ENCODE results near the gene SLC39A10.

Gene SLC39A10

DNA sequence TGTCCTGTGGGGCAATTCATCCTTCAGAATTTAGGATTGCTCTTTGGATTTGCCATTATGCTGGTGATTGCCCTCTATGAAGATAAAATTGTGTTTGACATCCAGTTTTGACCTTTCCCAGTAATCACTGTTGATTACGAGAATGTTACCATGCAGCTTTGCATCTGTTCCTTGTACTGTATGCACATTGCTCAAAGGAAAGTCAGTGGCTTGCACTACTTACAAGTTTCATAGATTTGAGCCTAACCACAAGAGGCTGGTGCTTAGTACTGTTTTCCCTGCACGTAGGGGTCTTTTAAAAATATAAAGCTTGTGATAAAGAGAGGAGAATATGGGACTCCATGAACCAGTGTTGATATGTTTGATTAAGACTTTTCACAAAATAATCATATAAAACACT, 77.9 kb downstream of the SLC39A10 start:
- Histone ChIP-seq H3K36me3 (ENCODE audit: control insufficient read depth, insufficient read depth, low read length) (peaks cover 23% of the 10 kb centered on the region), H3K27ac (ENCODE audit: insufficient read depth, low read length, poor library complexity, severe bottlenecking) (no peak overlapping the region), H3K9me3 (ENCODE audit: control insufficient read depth, low read length) (no peaks in the 10 kb centered on the region), H3K27me3 (replicated peaks; ENCODE audit: control insufficient read depth, insufficient read depth, low read length, poor library complexity, severe bottlenecking) (no peaks in the 10 kb centered on the region), H3K4me3 (ENCODE audit: insufficient read depth, low read depth, low read length, poor library complexity, severe bottlenecking) (no peak overlapping the region), H3K4me1 (ENCODE audit: control insufficient read depth, insufficient read depth, low read length, poor library complexity, severe bottlenecking) (no peaks in the 10 kb centered on the region)
- DNase-seq: no peak

DNA sequence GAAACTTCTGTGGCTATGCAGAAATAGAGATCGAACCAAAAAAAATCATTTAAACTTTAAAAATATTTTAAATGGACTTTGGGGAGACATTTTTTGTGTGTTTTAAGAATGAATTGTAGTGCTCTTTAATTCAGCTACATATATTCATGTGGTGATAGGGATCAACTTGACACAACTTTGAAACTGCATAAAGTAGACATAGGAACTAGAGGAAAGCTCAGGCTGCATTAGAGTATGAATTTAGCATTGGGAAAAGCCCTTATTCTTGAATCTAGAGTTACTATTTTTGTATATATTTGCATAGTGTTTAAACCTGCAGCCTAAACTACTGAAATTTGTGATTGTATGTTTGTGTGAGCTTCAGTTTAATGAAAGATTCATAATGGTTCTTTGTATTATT, 78.3 kb downstream of the SLC39A10 start:
- Histone ChIP-seq H3K36me3 (ENCODE audit: control insufficient read depth, insufficient read depth, low read length) (peaks cover 20% of the 10 kb centered on the region), H3K4me3 (ENCODE audit: insufficient read depth, low read depth, low read length, poor library complexity, severe bottlenecking) (no peak overlapping the region), H3K4me1 (ENCODE audit: control insufficient read depth, insufficient read depth, low read length, poor library complexity, severe bottlenecking) (no peaks in the 10 kb centered on the region), H3K27ac (ENCODE audit: insufficient read depth, low read length, poor library complexity, severe bottlenecking) (no peak overlapping the region), H3K27me3 (replicated peaks; ENCODE audit: control insufficient read depth, insufficient read depth, low read length, poor library complexity, severe bottlenecking) (no peaks in the 10 kb centered on the region), H3K9me3 (ENCODE audit: control insufficient read depth, low read length) (no peaks in the 10 kb centered on the region)
- DNase-seq: no peak

DNA sequence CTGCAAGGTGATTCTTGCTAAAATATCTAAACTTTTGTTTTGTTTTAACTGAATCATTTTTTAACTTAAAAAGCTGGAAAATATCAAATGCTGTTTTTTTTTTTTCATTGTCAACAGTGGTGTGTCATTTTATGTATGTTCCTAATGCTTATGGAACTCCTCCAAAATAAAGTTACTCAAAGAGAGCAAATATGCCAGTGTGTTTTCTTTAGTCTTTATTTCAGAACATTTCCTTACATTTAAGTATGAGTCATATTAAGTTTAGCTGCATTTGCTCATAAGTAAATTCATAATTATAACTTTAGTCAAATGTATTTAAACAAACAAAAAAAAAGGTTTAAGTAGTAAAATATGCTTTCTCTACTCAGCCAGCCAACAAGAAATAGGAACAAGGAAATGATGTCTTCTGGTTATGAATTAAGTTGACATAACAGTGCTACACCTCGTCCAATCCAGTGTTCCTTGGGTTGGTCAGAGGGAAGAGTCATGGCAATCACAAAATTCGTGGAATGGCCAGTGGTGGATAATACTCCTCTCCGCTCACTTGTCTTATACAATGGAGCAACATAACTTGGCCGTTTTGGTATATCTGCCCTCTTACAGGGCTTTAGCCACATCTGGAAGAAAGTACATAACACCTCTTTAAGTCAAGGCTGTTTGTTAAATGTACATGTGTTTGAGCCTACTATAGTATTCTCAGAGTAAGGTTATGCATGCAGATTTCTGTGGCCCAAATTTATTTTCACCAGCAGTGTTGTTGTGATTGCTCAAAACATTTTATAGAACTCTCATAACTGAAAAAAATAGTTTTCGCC, 80.7 kb downstream of the SLC39A10 start:
- DNase-seq: no peak
- Histone ChIP-seq H3K4me1 (ENCODE audit: control insufficient read depth, insufficient read depth, low read length, poor library complexity, severe bottlenecking) (no peaks in the 10 kb centered on the region), H3K4me3 (ENCODE audit: insufficient read depth, low read depth, low read length, poor library complexity, severe bottlenecking) (no peak overlapping the region), H3K27me3 (replicated peaks; ENCODE audit: control insufficient read depth, insufficient read depth, low read length, poor library complexity, severe bottlenecking) (no peaks in the 10 kb centered on the region), H3K27ac (ENCODE audit: insufficient read depth, low read length, poor library complexity, severe bottlenecking) (no peak overlapping the region), H3K9me3 (ENCODE audit: control insufficient read depth, low read length) (no peaks in the 10 kb centered on the region), H3K36me3 (ENCODE audit: control insufficient read depth, insufficient read depth, low read length) (peaks cover 7% of the 10 kb centered on the region)

DNA sequence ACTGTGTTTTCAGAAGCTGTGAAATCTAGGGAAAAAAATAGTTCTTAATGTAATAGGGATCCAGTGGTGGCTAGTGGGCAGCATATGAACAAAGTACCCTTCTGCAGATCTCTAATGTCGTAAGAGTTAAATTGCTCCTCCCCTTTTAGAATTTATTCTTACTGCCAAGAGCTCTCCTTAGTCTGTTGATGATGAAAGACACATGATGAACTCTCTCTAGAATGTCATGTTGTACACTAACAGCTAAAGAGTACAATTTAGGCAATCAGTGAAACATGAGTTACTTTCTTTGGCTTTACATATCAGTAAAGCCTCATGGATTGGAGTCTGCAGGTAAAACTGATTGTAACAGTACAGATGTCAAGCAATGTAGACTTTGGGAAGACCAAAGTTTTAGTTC, 84.2 kb downstream of the SLC39A10 start:
- H3K27me3 ChIP-seq (replicated peaks; ENCODE audit: control insufficient read depth, insufficient read depth, low read length, poor library complexity, severe bottlenecking): no peaks in the 10 kb centered on the region
- no peak overlapping the region for H3K27ac ChIP-seq (ENCODE audit: insufficient read depth, low read length, poor library complexity, severe bottlenecking)
- peaks cover 3% of the 10 kb centered on the region for H3K36me3 ChIP-seq (ENCODE audit: control insufficient read depth, insufficient read depth, low read length)
- H3K4me3 ChIP-seq (ENCODE audit: insufficient read depth, low read depth, low read length, poor library complexity, severe bottlenecking): no peak overlapping the region
- DNase-seq: no peak
- no peaks in the 10 kb centered on the region for H3K4me1 ChIP-seq (ENCODE audit: control insufficient read depth, insufficient read depth, low read length, poor library complexity, severe bottlenecking)
- no peaks in the 10 kb centered on the region for H3K9me3 ChIP-seq (ENCODE audit: control insufficient read depth, low read length)

DNA sequence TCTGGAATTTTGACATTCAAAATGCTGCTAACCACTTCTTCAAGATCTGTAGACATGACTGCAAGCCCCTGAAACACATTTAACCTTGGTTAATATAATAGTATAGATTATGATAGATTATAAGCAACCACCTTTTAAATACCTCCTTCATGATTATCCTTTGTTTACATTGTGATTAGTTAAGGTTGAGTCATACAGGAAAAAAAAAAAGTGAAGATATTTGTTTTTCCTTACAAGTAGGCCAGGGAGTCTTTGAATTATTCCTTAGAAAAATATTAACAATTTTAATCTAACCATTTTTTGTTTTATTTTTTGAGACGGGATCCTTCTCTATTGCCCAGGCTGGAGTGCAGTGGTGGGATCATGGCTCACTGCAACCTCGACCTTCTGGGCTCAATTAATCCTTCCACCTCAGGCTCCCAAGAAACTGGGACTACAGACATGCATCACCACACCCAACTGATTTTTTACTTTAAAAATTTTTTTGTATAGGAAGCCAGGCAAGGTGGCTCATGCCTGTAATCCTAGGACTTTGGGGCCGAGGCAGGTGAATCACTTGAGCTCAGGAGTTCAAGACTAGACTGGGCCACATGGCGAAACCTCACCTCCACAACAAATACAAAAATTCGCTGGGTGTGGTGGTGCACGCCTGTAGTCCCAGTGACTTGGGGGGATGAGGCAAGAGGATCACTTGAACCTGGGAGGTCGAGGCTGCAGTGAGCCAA, 99.4 kb downstream of the SLC39A10 start:
- Histone ChIP-seq H3K9me3 (ENCODE audit: control insufficient read depth, low read length) (peaks cover 8% of the 10 kb centered on the region), H3K27me3 (replicated peaks; ENCODE audit: control insufficient read depth, insufficient read depth, low read length, poor library complexity, severe bottlenecking) (no peaks in the 10 kb centered on the region), H3K4me3 (ENCODE audit: insufficient read depth, low read depth, low read length, poor library complexity, severe bottlenecking) (no peak overlapping the region), H3K27ac (ENCODE audit: insufficient read depth, low read length, poor library complexity, severe bottlenecking) (no peak overlapping the region), H3K4me1 (ENCODE audit: control insufficient read depth, insufficient read depth, low read length, poor library complexity, severe bottlenecking) (no peaks in the 10 kb centered on the region), H3K36me3 (ENCODE audit: control insufficient read depth, insufficient read depth, low read length) (no peaks in the 10 kb centered on the region)
- DNase-seq: no peak

DNA sequence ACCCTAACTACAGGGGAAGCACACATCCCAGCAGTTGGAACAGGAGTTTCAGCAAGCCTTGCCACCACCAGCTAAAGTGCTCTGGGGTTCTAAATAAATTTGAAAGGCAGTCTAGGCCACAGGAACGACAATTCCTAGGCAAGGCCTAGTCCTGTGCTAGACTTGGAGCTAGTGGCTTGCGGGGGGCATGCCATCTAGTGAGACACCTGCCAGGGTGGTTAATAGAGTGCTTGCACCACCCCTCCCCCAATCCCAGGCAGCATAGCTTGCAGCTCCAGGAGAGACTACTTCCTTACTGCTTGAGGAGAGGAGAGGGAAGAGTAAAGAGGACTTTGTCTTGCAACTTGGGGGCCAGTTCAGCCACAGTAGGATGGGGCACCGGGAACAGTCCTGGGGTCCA, 101.8 kb downstream of the SLC39A10 start:
- Histone ChIP-seq H3K27ac (ENCODE audit: insufficient read depth, low read length, poor library complexity, severe bottlenecking) (no peak overlapping the region), H3K36me3 (ENCODE audit: control insufficient read depth, insufficient read depth, low read length) (no peaks in the 10 kb centered on the region), H3K27me3 (replicated peaks; ENCODE audit: control insufficient read depth, insufficient read depth, low read length, poor library complexity, severe bottlenecking) (no peaks in the 10 kb centered on the region), H3K4me1 (ENCODE audit: control insufficient read depth, insufficient read depth, low read length, poor library complexity, severe bottlenecking) (no peaks in the 10 kb centered on the region), H3K4me3 (ENCODE audit: insufficient read depth, low read depth, low read length, poor library complexity, severe bottlenecking) (no peak overlapping the region), H3K9me3 (ENCODE audit: control insufficient read depth, low read length) (peaks cover 15% of the 10 kb centered on the region)
- no peak for DNase-seq

DNA sequence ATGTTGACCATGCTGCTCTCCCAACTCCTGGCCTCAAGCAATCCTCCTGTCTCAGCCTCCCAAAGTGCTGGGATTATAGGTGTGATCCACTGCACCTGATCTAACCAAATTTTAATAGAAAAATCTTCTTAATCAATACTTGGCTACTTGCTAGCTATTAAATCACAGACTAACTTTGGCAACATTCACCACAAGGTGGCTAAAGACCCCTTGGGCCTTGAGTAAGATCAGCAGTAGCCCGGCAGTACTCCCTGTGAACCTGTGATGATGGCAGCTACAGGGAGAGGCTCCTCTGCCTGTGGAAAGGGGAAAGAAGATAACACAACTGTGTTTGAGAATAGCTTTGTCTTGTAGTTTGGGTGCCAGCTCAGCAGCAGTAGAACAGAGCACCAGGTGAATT, 102.9 kb downstream of the SLC39A10 start:
- Histone ChIP-seq H3K4me1 (ENCODE audit: control insufficient read depth, insufficient read depth, low read length, poor library complexity, severe bottlenecking) (no peaks in the 10 kb centered on the region), H3K36me3 (ENCODE audit: control insufficient read depth, insufficient read depth, low read length) (no peaks in the 10 kb centered on the region), H3K9me3 (ENCODE audit: control insufficient read depth, low read length) (peaks cover 15% of the 10 kb centered on the region), H3K27ac (ENCODE audit: insufficient read depth, low read length, poor library complexity, severe bottlenecking) (no peak overlapping the region), H3K27me3 (replicated peaks; ENCODE audit: control insufficient read depth, insufficient read depth, low read length, poor library complexity, severe bottlenecking) (no peaks in the 10 kb centered on the region), H3K4me3 (ENCODE audit: insufficient read depth, low read depth, low read length, poor library complexity, severe bottlenecking) (no peak overlapping the region)
- no peak for DNase-seq

DNA sequence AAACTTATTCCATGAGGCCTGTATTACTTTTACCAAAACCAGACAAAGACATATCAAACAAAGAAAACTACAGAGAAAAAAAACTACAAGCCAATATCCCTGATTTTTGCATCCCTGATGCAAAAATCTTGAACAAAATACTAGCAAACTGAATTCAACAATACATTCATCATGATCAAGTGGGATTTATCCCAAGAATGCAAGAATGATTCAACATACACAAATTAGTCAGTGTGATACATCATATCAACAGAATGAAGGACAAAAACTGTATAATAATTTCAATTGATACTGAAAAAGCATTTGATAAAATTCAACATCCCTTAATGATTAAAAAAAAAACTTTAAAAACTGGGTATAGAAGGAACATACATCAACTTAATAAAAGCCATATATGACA, 106.8 kb downstream of the SLC39A10 start:
- Histone ChIP-seq H3K27me3 (replicated peaks; ENCODE audit: control insufficient read depth, insufficient read depth, low read length, poor library complexity, severe bottlenecking) (no peaks in the 10 kb centered on the region), H3K4me1 (ENCODE audit: control insufficient read depth, insufficient read depth, low read length, poor library complexity, severe bottlenecking) (no peaks in the 10 kb centered on the region), H3K36me3 (ENCODE audit: control insufficient read depth, insufficient read depth, low read length) (no peaks in the 10 kb centered on the region), H3K27ac (ENCODE audit: insufficient read depth, low read length, poor library complexity, severe bottlenecking) (no peak overlapping the region), H3K9me3 (ENCODE audit: control insufficient read depth, low read length) (peaks cover 12% of the 10 kb centered on the region), H3K4me3 (ENCODE audit: insufficient read depth, low read depth, low read length, poor library complexity, severe bottlenecking) (no peak overlapping the region)
- DNase-seq: no peak

DNA sequence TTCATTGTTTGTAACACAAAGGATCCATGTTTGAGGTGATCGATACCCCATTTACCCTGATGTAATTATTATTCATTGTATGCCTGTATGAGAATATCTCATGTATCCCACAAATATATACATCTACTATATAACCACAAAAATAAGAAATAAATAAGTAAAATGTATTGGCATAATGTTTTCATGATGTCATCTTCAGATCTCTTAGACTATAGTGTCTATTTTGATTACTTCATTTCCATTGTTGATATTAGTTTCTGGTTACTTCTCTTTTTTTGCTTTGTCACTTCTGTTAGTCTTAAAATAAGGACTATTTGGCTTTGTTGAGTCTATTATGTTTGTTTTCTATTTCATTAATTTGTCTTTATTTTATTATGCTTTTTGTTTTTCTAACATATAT, 109.7 kb downstream of the SLC39A10 start:
- peaks cover 7% of the 10 kb centered on the region for H3K9me3 ChIP-seq (ENCODE audit: control insufficient read depth, low read length)
- no peaks in the 10 kb centered on the region for H3K4me1 ChIP-seq (ENCODE audit: control insufficient read depth, insufficient read depth, low read length, poor library complexity, severe bottlenecking)
- DNase-seq: no peak
- no peak overlapping the region for H3K4me3 ChIP-seq (ENCODE audit: insufficient read depth, low read depth, low read length, poor library complexity, severe bottlenecking)
- no peaks in the 10 kb centered on the region for H3K27me3 ChIP-seq (replicated peaks; ENCODE audit: control insufficient read depth, insufficient read depth, low read length, poor library complexity, severe bottlenecking)
- H3K36me3 ChIP-seq (ENCODE audit: control insufficient read depth, insufficient read depth, low read length): no peaks in the 10 kb centered on the region
- no peak overlapping the region for H3K27ac ChIP-seq (ENCODE audit: insufficient read depth, low read length, poor library complexity, severe bottlenecking)

DNA sequence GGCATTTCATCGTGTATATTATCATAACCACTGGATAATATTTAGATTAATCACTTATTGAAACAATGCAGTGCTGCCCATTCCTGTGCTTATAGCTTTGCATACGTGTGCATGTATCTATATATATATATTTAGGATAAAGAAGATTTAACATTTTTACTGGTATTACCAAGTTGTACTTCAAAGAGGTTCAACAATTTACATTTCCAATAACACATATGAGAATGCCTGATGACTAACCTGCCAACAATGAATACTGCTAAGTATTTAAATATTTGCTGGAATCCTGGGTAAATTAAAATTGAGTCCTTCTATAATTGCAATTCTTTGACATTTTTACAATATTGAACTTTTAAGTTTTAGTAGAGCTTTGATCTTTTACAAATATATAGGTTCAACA, 111.4 kb downstream of the SLC39A10 start:
- no peaks in the 10 kb centered on the region for H3K36me3 ChIP-seq (ENCODE audit: control insufficient read depth, insufficient read depth, low read length)
- no peak for DNase-seq
- H3K27ac ChIP-seq (ENCODE audit: insufficient read depth, low read length, poor library complexity, severe bottlenecking): no peak overlapping the region

More for the DNA sequence above, 111.4 kb downstream of the SLC39A10 start:
- Histone ChIP-seq H3K9me3 (ENCODE audit: control insufficient read depth, low read length) (no peaks in the 10 kb centered on the region), H3K4me1 (ENCODE audit: control insufficient read depth, insufficient read depth, low read length, poor library complexity, severe bottlenecking) (no peaks in the 10 kb centered on the region), H3K27me3 (replicated peaks; ENCODE audit: control insufficient read depth, insufficient read depth, low read length, poor library complexity, severe bottlenecking) (no peaks in the 10 kb centered on the region), H3K4me3 (ENCODE audit: insufficient read depth, low read depth, low read length, poor library complexity, severe bottlenecking) (no peak overlapping the region)
